Measurements from ENCODE around the gene ANKMY1.

ANKMY1 gene

DNA sequence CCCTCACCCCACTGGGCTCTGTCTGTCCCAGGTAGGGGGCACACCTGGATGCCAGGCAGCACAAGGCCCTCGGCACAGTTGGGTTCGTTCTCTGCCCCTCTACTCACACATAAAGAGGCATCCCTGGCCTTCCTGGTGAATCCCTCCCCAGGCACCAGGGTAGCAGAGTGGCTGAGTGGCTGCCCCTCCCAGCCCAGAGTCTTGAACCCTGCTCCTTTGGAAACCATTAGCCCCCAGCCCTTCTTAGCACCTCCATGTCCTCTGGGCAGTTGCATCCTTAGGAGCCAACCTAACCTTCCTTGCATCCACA is 120.3 kb downstream of the ANKMY1 start:
- no peak overlapping the region for H3K27ac ChIP-seq (ENCODE audit: low read depth, low read length)
- H3K27me3 ChIP-seq (ENCODE audit: control insufficient read depth in 5 of 5, insufficient read depth in 4 of 5, low read length in 5 of 5), result peaks cover 0 to 22% (median 9%) of the 10 kb centered on the region in 5 donors
- peaks cover 3 to 50% (median 43%) of the 10 kb centered on the region in 5 donors for H3K4me1 ChIP-seq (ENCODE audit: control insufficient read depth in 5 of 5, insufficient read depth in 5 of 5, low read length in 5 of 5)
- peak overlapping the region in 2 of 5 donors; percentile 26 to 46 for H3K4me3 ChIP-seq (ENCODE audit: low read depth in 1 of 5, low read length in 5 of 5)
- H3K36me3 ChIP-seq (ENCODE audit: control insufficient read depth in 5 of 5, insufficient read depth in 5 of 5, low read length in 5 of 5), result no peaks in the 10 kb centered on the region
- H3K9me3 ChIP-seq (ENCODE audit: control insufficient read depth in 5 of 5, low read length in 5 of 5), result no peaks in the 10 kb centered on the region
- peak overlapping the region in 1 of 5 donors; percentile 57 for H3K9ac ChIP-seq (ENCODE audit: low read length in 5 of 5)

- Histone ChIP-seq H3K36me3 (ENCODE audit: control insufficient read depth in 5 of 5, insufficient read depth in 5 of 5, low read length in 5 of 5) (no peaks in the 10 kb centered on the region), H3K4me3 (ENCODE audit: low read depth in 1 of 5, low read length in 5 of 5) (peak overlapping the region; percentile 22 to 72 (median 55)), H3K4me1 (ENCODE audit: control insufficient read depth in 5 of 5, insufficient read depth in 5 of 5, low read length in 5 of 5) (peaks cover 3 to 50% (median 43%) of the 10 kb centered on the region in 5 donors), H3K27ac (ENCODE audit: low read depth, low read length) (no peak overlapping the region), H3K27me3 (ENCODE audit: control insufficient read depth in 5 of 5, insufficient read depth in 4 of 5, low read length in 5 of 5) (peaks cover 0 to 22% (median 10%) of the 10 kb centered on the region in 5 donors), H3K9ac (ENCODE audit: low read length in 5 of 5) (peak overlapping the region in 3 of 5 donors; percentile 8 to 57 (median 56)), H3K9me3 (ENCODE audit: control insufficient read depth in 5 of 5, low read length in 5 of 5) (no peaks in the 10 kb centered on the region)
These were observed 120.9 kb downstream of the ANKMY1 start for GRCh38 chr2:240436683-240437550.

DNA sequence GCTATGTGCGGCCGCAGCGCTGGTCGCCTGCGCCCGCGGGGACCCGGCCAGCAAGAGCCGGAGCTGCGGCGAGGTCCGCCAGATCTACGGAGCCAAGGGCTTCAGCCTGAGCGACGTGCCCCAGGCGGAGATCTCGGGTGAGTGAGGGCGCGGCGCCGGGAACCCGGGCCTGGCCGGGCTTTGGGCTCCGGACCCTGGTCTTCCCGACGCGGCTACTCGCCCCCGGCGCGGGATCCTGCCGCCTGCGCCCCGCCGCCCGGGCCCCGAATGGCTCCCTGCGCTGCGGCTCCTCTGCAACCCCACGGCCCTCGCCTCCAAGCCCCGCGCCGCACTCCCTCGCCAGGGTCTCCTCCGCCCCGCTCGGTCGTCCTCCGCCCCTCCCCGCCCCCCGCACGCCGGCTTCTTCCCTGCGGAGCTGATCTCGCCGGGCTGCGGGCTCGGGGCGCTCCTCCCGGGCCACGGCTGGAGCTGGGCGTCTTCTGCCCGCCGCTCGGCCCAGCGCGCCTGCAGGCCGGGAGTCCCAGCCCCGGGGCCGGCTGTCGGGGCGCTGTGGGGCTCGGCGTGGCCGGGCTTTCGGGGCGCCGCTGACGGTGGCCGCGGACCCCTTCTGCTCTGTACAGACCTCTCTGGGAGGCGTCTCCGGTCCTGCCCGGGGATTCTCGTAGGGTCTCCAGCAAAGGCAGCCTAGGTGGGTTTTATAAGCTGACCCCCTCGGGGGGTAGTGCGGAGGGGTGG is 121.7 kb downstream of the ANKMY1 start:
- Histone ChIP-seq H3K9ac (ENCODE audit: low read length in 5 of 5) (peak overlapping the region in 3 of 5 donors; percentile 44 to 72 (median 56)), H3K36me3 (ENCODE audit: control insufficient read depth in 5 of 5, insufficient read depth in 5 of 5, low read length in 5 of 5) (no peaks in the 10 kb centered on the region), H3K9me3 (ENCODE audit: control insufficient read depth in 5 of 5, low read length in 5 of 5) (no peaks in the 10 kb centered on the region), H3K4me1 (ENCODE audit: control insufficient read depth in 5 of 5, insufficient read depth in 5 of 5, low read length in 5 of 5) (peaks cover 3 to 56% (median 49%) of the 10 kb centered on the region in 5 donors), H3K27me3 (ENCODE audit: control insufficient read depth in 5 of 5, insufficient read depth in 4 of 5, low read length in 5 of 5) (peaks cover 0 to 22% (median 10%) of the 10 kb centered on the region in 5 donors), H3K4me3 (ENCODE audit: low read depth in 1 of 5, low read length in 5 of 5) (peak overlapping the region in 4 of 5 donors; percentile 51 to 72 (median 62)), H3K27ac (ENCODE audit: low read depth, low read length) (peak overlapping the region; percentile 60)

- peaks cover 0 to 22% (median 10%) of the 10 kb centered on the region in 5 donors for H3K27me3 ChIP-seq (ENCODE audit: control insufficient read depth in 5 of 5, insufficient read depth in 4 of 5, low read length in 5 of 5)
- peaks cover 3 to 56% (median 53%) of the 10 kb centered on the region in 5 donors for H3K4me1 ChIP-seq (ENCODE audit: control insufficient read depth in 5 of 5, insufficient read depth in 5 of 5, low read length in 5 of 5)
- H3K9ac ChIP-seq (ENCODE audit: low read length in 5 of 5), result peak within 1 kb of the TSS in 3 of 5 donors; percentile 68 to 79 (median 72)
- no peaks in the 10 kb centered on the region for H3K36me3 ChIP-seq (ENCODE audit: control insufficient read depth in 5 of 5, insufficient read depth in 5 of 5, low read length in 5 of 5)
- H3K4me3 ChIP-seq (ENCODE audit: low read depth in 1 of 5, low read length in 5 of 5), result peak within 1 kb of the TSS; percentile 55 to 72 (median 68)
- no peaks in the 10 kb centered on the region for H3K9me3 ChIP-seq (ENCODE audit: control insufficient read depth in 5 of 5, low read length in 5 of 5)
- peak within 1 kb of the TSS; percentile 84 for H3K27ac ChIP-seq (ENCODE audit: low read depth, low read length)
These were observed 122.3 kb downstream of the ANKMY1 start, which contains the start of gene GPC1 for GRCh38 chr2:240435457-240435947. GPC1 (plus strand) TSS chr2:240435663; CDS start chr2:240435919, 256 bp downstream.

- H3K4me1 ChIP-seq (ENCODE audit: control insufficient read depth in 5 of 5, insufficient read depth in 5 of 5, low read length in 5 of 5), result peaks cover 3 to 56% (median 53%) of the 10 kb centered on the region in 5 donors
- H3K4me3 ChIP-seq (ENCODE audit: low read depth in 1 of 5, low read length in 5 of 5), result peak overlapping the region; percentile 55 to 68 (median 66)
- peak overlapping the region in 3 of 5 donors; percentile 49 to 79 (median 68) for H3K9ac ChIP-seq (ENCODE audit: low read length in 5 of 5)
- H3K27me3 ChIP-seq (ENCODE audit: control insufficient read depth in 5 of 5, insufficient read depth in 4 of 5, low read length in 5 of 5), result peaks cover 0 to 22% (median 10%) of the 10 kb centered on the region in 5 donors
- H3K27ac ChIP-seq (ENCODE audit: low read depth, low read length), result peak overlapping the region; percentile 84
- no peaks in the 10 kb centered on the region for H3K36me3 ChIP-seq (ENCODE audit: control insufficient read depth in 5 of 5, insufficient read depth in 5 of 5, low read length in 5 of 5)
- no peaks in the 10 kb centered on the region for H3K9me3 ChIP-seq (ENCODE audit: control insufficient read depth in 5 of 5, low read length in 5 of 5)
These were observed 122.9 kb downstream of the ANKMY1 start for GRCh38 chr2:240434728-240435456.

DNA sequence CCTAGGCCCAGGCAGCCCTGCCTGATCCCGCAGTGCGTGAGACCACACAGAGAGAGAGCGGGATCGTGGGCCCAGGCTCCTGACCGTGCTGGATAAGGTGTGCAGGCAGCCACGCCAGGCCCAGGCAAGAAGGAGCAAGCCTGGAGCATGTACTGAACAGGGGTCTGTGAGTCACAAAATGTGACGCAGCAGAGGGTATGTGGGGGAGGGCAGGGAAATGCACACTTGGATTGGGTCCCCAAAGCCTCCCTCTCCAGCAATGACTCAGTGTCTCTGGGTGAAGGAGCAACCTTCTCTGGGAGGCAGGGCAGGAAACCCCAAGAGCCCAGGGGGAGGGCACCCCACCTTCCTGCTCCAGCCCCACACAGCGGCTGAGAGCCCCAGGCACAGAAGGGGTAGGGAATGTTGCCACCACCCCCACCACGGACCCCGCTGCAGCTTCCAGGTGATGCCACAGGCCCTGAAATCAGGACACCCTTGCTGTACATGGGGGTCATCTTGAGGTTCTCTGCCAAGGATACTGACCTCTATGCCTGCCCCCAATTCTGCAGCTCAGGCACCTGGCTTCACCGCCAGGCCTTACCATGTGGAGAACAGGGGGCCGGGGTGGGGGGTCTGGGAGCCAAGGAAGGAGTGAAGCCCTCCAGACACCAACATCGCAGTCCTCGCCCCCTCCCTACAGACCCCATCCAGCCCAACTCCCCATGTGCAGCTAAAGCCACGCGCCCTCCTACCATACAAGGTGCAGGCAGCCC is 123.6 kb downstream of the ANKMY1 start:
- Histone ChIP-seq H3K4me1 (ENCODE audit: control insufficient read depth in 5 of 5, insufficient read depth in 5 of 5, low read length in 5 of 5) (peaks cover 3 to 56% (median 53%) of the 10 kb centered on the region in 5 donors), H3K36me3 (ENCODE audit: control insufficient read depth in 5 of 5, insufficient read depth in 5 of 5, low read length in 5 of 5) (no peaks in the 10 kb centered on the region), H3K27me3 (ENCODE audit: control insufficient read depth in 5 of 5, insufficient read depth in 4 of 5, low read length in 5 of 5) (peaks cover 0 to 22% (median 10%) of the 10 kb centered on the region in 5 donors), H3K9me3 (ENCODE audit: control insufficient read depth in 5 of 5, low read length in 5 of 5) (no peaks in the 10 kb centered on the region), H3K4me3 (ENCODE audit: low read depth in 1 of 5, low read length in 5 of 5) (peak overlapping the region; percentile 55 to 68 (median 66)), H3K27ac (ENCODE audit: low read depth, low read length) (peak overlapping the region; percentile 84), H3K9ac (ENCODE audit: low read length in 5 of 5) (peak overlapping the region in 3 of 5 donors; percentile 53 to 79 (median 70))

DNA sequence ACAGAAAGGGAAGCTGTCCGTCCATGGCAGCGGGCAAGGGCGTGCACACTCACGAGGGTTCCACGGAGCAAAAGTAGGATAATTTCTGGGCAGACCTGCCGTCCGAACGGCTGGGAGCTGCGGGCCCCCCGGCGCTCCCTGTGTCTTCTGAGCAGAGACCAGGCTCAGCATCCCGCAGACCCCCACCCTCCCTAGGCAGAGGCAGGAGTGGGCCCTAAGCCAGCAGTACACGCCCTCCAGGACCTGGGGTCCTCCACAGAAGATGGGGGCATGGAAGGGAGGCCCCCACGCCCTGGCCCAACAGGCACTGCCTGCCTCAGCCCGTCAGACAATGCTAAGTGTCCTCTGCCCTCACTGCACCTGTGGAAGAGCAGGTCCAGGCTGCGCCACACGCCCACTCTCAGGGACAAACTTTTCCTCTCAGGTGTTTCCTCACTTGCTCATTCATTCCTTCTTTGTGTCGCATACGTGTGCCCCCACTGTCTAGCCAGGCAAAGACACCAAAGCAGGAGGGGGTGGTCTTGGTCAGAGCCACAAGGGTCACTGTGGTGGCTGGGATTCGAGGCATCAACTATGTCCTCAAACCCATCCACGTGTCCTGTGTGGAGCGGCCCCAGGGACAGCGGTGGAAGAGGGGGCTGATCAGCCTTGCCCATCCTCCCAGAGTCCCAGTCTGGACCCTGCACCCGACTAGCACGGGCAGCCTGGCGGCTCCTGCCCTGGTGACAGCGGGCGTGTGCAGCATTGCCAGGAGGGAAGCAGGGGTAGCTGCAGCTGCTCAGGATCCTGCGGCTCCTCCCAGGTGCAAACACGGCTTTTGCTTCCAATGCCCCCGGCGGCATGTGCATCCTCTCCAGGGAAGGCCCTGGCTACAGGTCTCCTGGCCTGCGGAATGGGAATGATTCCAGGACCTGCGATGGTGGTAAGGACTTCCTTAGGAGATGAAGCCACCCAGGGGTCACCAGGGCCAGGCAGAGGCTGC is 124.7 kb downstream of the ANKMY1 start:
- peak overlapping the region in 1 of 5 donors; percentile 17 for H3K4me3 ChIP-seq (ENCODE audit: low read depth in 1 of 5, low read length in 5 of 5)
- H3K9me3 ChIP-seq (ENCODE audit: control insufficient read depth in 5 of 5, low read length in 5 of 5), result no peaks in the 10 kb centered on the region
- peaks cover 3 to 49% (median 44%) of the 10 kb centered on the region in 5 donors for H3K4me1 ChIP-seq (ENCODE audit: control insufficient read depth in 5 of 5, insufficient read depth in 5 of 5, low read length in 5 of 5)
- H3K27me3 ChIP-seq (ENCODE audit: control insufficient read depth in 5 of 5, insufficient read depth in 4 of 5, low read length in 5 of 5), result peaks cover 0 to 21% (median 9%) of the 10 kb centered on the region in 5 donors
- H3K36me3 ChIP-seq (ENCODE audit: control insufficient read depth in 5 of 5, insufficient read depth in 5 of 5, low read length in 5 of 5), result no peaks in the 10 kb centered on the region
- H3K27ac ChIP-seq (ENCODE audit: low read depth, low read length), result peak overlapping the region; percentile 84
- peak overlapping the region in 3 of 5 donors; percentile 53 to 70 (median 66) for H3K9ac ChIP-seq (ENCODE audit: low read length in 5 of 5)

GRCh38 chr2:240432430-240432819 is 125.4 kb downstream of the ANKMY1 start:
- Histone ChIP-seq H3K27ac (ENCODE audit: low read depth, low read length) (no peak overlapping the region), H3K9me3 (ENCODE audit: control insufficient read depth in 5 of 5, low read length in 5 of 5) (no peaks in the 10 kb centered on the region), H3K36me3 (ENCODE audit: control insufficient read depth in 5 of 5, insufficient read depth in 5 of 5, low read length in 5 of 5) (no peaks in the 10 kb centered on the region), H3K9ac (ENCODE audit: low read length in 5 of 5) (no peak overlapping the region), H3K27me3 (ENCODE audit: control insufficient read depth in 5 of 5, insufficient read depth in 4 of 5, low read length in 5 of 5) (peaks cover 0 to 14% (median 3%) of the 10 kb centered on the region in 5 donors), H3K4me1 (ENCODE audit: control insufficient read depth in 5 of 5, insufficient read depth in 5 of 5, low read length in 5 of 5) (peaks cover 3 to 42% (median 37%) of the 10 kb centered on the region in 5 donors), H3K4me3 (ENCODE audit: low read depth in 1 of 5, low read length in 5 of 5) (no peak overlapping the region)

Measured in subcutaneous abdominal adipose tissue (tissue), 5 donors.